GM19372 (cell line): ENCODE results near the gene GDPD5.

Source experiments
- ATAC-seq: cut with Tn5 transposase; IDR thresholded peaks from one replicate; pipeline ENCODE4 v1.9.1; 2021; ENCODE audit warnings: mild to moderate bottlenecking, low read depth, moderate library complexity; ENCODE audit not compliant: unreplicated experiment

Gene GDPD5

DNA sequence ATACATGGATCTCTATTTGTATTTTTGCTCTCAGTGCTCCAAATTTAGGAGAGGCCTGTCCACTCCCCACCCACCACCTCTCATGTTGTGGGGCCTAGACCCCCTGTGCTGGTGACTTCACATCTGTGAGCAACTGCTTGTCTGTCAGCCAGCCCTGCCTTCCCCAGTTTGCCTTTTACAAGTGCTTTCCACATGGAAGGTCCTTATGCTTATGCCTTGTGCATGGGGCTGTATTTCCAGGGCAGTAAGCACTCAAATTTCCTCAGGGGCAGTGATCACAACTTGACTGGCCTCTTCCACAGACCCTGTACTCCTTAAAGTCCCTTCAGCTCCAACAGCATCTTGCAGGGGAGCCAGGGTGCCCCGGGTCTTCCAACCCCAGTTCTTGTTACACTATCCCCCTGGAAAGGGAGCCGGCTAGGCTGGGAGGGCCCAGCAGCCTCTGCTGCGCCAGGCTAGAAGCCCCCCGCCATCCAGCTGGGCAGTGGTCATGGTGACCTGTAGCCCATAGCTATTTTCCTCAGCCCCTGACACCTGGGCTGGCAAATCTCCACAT is 29.9 kb downstream of the GDPD5 start:
- ATAC-seq = no peak

DNA sequence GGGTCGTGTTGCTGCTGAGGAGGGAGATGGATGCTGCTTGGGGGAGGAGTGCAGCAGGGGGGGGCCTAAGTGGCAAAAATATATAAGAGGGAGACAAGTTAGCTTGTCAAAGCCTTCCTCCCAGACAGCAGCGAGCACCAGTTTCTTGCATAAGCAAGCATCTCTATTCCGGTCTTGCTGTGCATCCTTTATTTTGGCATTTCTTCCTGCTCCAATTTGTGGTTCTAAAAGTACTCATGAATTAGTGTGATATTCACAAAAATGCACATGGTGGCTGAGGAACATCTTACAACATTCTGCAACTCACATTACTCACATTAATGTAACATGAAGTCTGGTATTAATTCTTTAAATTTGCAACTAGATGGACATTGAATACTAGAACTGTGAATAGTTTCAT is 32.1 kb downstream of the GDPD5 start:
- no peak for ATAC-seq

GRCh38 chr11:75492181-75492820 is 33.4 kb downstream of the GDPD5 start:
- no peak for ATAC-seq

DNA sequence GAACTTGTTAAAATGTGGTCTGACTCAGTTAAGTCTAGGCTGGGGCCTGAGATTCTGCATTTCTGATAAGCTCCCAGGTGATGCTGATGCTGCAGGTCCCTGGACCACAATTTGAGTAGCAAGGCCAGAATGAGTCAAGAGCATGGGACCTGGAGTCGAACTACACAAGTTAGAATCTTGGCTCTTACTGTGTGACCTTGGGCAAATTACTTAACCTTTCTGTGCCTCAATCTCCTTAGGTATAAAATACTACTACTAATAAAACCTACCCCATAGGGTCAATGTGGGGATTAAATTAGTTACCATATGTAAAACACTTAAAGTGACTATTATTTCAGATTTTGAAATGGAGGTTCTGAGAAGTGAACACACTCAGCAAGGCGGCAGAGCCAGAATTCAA is 34.3 kb downstream of the GDPD5 start:
- ATAC-seq = no peak

GRCh38 chr11:75490221-75491181 is 35.2 kb downstream of the GDPD5 start:
- ATAC-seq = no peak

DNA sequence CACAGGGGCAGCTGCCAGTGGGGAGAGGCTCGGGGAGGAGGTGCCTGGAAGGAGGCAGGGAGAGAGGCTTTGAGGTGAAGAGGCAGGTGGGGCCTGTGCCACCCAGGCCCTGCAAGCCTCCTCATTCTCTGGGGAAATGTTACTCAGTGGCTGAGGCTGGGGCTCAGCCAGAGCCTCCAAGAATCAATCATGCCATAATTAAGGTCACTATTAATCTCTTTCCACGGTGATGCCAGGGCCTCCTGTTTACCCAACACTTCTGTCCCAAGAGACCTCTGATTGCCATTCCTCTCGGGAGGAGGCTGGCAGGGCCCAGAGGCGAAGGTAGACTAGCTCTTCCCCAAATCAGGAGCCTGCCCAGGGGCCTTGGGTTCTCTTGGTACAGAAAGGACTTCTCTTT is 38.4 kb downstream of the GDPD5 start:
- ATAC-seq = no peak

DNA sequence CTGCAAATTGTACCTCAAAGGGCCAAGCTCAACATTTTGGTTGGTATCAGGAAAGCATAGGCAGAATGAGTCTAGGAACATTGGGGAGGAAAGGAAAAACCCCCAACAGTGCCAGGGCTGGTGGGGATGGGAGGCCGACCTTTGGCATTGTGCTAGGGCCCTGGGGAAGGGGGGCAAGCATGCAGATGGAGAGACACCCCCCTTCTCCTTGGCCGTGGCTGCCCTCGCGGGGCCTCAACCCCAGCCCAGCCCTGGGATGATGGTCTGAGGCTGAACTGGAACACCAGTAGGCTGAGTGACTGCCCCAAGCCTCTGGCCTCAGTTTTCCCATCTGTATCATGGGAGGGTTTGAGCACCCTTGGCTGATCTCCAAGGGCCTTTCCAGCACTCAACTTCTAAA is 40.0 kb downstream of the GDPD5 start:
- no peak for ATAC-seq

- ATAC-seq = no peak
These were observed 42.7 kb downstream of the GDPD5 start for GRCh38 chr11:75482931-75483469.

DNA sequence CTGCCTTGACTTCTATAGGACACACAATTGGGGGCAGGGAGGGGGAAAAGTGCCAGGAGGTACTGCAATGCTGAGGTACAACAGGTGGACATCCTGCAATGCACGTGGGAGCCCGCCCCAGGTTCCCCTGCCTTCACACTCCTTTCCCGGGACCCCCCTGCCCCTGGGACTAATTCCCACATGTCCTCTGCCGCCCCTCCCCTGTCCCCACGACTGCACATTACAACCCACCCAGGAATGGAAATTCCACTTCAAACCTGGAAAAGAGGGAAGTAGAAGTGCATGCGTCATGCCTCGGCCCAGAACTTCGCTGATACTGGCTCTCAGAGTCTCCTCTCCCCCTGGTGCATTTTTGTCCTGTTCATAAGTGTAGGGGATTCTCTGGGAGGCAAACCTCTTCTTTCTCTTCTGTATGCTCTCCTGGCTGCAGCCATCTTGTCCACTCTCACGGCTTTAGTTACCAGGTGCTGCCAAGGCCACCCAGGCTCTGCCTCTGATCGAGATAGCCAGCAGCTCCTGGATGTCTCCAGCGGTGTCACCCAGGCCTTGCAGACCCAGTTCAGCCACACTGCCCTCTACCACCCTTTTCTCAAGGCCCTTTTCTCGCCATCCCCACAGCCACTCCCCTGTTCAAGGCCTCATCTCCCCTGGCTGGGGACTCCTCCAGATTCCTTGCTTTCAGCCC is 43.7 kb downstream of the GDPD5 start:
- no peak for ATAC-seq

GRCh38 chr11:75481223-75481921 is 44.4 kb downstream of the GDPD5 start:
- ATAC-seq = no peak

DNA sequence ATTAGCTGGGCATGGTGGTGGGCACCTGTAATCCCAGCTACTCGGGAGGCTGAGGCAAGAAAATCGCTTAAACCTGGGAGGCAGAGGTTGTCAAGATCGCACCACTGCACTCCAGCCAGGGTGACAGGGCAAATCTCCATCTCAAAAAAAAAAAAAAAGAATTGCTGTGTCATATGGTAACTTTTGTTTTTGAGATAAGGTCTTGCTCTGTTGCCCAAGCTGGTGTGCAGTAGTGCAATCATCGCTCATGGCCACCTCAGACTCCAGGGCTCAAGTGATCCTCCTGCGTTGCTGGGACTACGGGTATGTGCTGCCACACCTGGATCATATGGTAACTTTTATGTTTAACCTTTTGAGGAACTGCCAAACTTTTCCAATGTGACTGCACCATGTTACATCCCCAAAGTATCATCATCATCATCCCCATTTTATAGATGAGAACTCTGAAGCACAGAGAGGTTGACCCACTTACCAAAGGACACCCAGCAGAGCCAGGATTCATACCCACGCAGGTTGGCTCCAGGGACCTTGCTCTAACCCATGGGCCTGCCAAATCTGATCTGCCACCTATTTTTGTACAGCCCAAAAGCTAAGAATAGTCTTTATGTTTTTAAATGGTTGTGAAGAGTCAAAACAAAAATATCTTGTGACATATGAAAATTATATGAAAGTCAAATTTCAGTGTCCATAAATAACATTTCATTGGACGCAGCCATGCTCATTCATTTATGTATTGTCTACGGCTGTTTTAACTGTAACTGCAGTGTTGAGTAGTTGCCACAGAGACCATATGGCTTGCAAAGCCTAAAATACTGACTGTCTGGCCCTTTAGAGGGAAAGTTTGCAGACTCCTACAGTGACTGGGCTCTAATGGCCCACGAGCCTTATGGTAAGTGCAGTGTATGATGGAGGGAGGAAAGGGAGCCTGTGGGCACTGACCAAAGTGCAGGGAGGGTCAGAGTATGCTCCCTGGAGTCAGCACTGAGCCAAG is 45.3 kb downstream of the GDPD5 start:
- no peak for ATAC-seq

- ATAC-seq = no peak
These were observed 46.1 kb downstream of the GDPD5 start for GRCh38 chr11:75479597-75480145.

- no peak for ATAC-seq
These were observed 46.8 kb downstream of the GDPD5 start for GRCh38 chr11:75478783-75479596.

DNA sequence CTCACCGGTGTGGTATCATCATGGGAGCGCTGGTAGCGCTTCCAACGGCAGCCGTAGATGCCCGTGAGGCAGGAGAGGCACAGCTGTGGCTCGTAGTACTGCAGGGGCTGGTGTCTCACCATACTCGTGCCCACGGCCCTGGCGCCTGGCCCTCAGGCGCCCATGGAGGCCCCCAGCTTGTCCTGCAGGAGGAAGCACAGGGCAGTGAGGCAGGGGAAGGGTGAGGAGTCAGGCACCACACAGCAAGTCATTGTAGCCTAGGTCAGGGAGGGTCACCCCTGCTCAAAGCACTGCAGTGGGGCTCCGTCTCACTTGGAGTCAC is 48.2 kb downstream of the GDPD5 start:
- ATAC-seq = no peak

GRCh38 chr11:75476739-75477613 is 48.8 kb downstream of the GDPD5 start:
- no peak for ATAC-seq

DNA sequence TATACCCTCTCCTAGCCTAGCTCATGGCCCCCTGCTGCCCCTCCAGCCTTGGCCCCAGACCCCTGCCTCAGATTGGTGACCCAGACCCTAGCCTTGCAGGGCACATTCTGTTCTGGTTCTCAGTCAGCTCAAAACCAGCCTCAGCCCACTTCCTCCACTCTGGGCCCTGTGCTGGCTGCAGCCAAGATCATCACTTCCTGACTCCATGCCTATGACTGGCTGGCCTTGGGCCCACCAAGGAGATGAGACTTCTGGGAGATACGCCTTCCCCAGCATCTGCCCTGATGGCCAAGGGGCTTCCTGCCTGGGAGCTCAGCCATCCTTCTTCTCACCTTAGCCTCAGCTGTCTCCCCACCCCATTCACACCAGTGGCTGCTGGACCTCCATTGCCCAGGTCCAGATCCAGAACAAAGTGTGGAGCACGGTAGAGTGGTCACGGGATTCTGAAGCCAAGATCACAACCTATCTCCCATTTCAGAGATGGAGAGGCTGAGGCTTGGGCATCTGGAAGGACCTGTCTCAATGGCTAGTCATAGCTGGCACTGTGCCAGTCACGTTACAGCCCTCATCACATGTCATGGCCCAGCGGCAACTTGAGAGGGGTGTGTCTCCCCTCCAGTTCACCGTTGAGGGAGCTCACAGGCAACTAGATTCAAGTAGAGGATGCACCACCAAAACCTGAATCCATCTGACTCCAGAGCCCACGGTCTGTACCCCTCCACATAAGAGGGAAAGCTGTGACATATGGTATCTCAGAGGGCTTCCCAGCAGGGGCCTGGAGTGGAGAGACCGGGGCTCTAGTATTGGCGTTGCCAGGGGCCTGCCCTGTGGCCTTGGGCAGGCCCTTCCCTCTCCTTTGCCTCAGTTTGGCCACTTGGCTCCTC is 49.7 kb downstream of the GDPD5 start:
- ATAC-seq = no peak
